ENCODE results near the gene ADD1. TPM values are rescaled to one million over a fixed set of nuclear protein-coding genes. Genes with fewer than 3 reads are reported as not detected.

ADD1 gene
- total and polyA plus RNA-seq, 2 experiments from 2014 or later = 230 to 274 TPM

- Histone ChIP-seq H3K4me3 (no peak overlapping the region), H3K36me3 (no peaks in the 10 kb centered on the region), H3K9me3 (ENCODE audit: low read depth) (no peaks in the 10 kb centered on the region), H3K4me1 (ENCODE audit: low read depth) (peaks cover 9% of the 10 kb centered on the region), H3K27ac (no peak overlapping the region), H3K27me3 (no peaks in the 10 kb centered on the region)
- TF ChIP-seq, protein P1, sequence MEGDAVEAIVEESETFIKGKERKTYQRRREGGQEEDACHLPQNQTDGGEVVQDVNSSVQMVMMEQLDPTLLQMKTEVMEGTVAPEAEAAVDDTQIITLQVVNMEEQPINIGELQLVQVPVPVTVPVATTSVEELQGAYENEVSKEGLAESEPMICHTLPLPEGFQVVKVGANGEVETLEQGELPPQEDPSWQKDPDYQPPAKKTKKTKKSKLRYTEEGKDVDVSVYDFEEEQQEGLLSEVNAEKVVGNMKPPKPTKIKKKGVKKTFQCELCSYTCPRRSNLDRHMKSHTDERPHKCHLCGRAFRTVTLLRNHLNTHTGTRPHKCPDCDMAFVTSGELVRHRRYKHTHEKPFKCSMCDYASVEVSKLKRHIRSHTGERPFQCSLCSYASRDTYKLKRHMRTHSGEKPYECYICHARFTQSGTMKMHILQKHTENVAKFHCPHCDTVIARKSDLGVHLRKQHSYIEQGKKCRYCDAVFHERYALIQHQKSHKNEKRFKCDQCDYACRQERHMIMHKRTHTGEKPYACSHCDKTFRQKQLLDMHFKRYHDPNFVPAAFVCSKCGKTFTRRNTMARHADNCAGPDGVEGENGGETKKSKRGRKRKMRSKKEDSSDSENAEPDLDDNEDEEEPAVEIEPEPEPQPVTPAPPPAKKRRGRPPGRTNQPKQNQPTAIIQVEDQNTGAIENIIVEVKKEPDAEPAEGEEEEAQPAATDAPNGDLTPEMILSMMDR (IDR thresholded peaks at IDR 0.05; ENCODE audit: low read depth, low read length) = no peak
- DNase-seq (ENCODE audit: low read depth in 1 of 2, low spot score in 1 of 2) = no peak
Measured at GRCh38 chr4:2813446-2814405, 29.9 kb upstream of the ADD1 start.

GRCh38 chr4:2814627-2815270 lies 28.9 kb upstream of the ADD1 start:
- no peaks in the 10 kb centered on the region for H3K9me3 ChIP-seq (ENCODE audit: low read depth)
- DNase-seq (ENCODE audit: low read depth in 1 of 2, low spot score in 1 of 2) = no peak
- no peak overlapping the region for H3K27ac ChIP-seq
- peaks cover 9% of the 10 kb centered on the region for H3K4me1 ChIP-seq (ENCODE audit: low read depth)
- H3K4me3 ChIP-seq = no peak overlapping the region
- H3K36me3 ChIP-seq = no peaks in the 10 kb centered on the region
- TF ChIP-seq, protein P1 (IDR thresholded peaks at IDR 0.05; ENCODE audit: low read depth, low read length) = no peak
- no peaks in the 10 kb centered on the region for H3K27me3 ChIP-seq

- Histone ChIP-seq H3K9me3 (ENCODE audit: low read depth) (no peaks in the 10 kb centered on the region), H3K27ac (no peak overlapping the region), H3K4me1 (ENCODE audit: low read depth) (peaks cover 9% of the 10 kb centered on the region), H3K36me3 (no peaks in the 10 kb centered on the region), H3K27me3 (no peaks in the 10 kb centered on the region), H3K4me3 (no peak overlapping the region)
- TF ChIP-seq, protein P1 (IDR thresholded peaks at IDR 0.05; ENCODE audit: low read depth, low read length) = no peak
- DNase-seq (ENCODE audit: low read depth in 1 of 2, low spot score in 1 of 2) = no peak
Measured at GRCh38 chr4:2816401-2816954, 27.2 kb upstream of the ADD1 start.

DNA sequence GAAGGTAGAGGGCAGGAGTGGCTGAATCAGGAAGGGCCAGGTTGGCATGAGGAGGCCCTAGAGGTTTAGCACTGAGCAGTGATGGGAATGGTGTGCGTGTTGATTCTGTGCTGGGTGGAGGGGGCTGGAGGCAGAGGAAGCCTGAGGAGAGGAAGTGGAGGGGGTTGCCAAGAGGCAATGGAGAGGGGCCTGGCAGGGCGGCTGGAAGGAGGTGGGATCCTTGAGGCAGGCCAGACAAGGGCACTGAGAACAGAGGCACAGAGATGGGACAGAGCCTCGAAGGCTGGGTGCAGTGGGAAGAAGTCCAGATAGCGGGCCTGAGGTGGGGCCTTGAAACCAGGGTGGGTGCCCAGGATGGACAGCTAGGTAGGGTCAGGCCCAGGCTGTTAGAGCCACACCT lies 26.5 kb upstream of the ADD1 start:
- TF ChIP-seq, protein P1 (IDR thresholded peaks at IDR 0.05; ENCODE audit: low read depth, low read length) = no peak
- Histone ChIP-seq H3K9me3 (ENCODE audit: low read depth) (no peaks in the 10 kb centered on the region), H3K36me3 (no peaks in the 10 kb centered on the region), H3K27me3 (no peaks in the 10 kb centered on the region), H3K27ac (no peak overlapping the region), H3K4me3 (no peak overlapping the region), H3K4me1 (ENCODE audit: low read depth) (peaks cover 5% of the 10 kb centered on the region)
- DNase-seq (ENCODE audit: low read depth in 1 of 2, low spot score in 1 of 2) = no peak

- H3K36me3 ChIP-seq = no peaks in the 10 kb centered on the region
- H3K27me3 ChIP-seq = no peaks in the 10 kb centered on the region
- no peaks in the 10 kb centered on the region for H3K4me1 ChIP-seq (ENCODE audit: low read depth)
- TF ChIP-seq, protein P1 (IDR thresholded peaks at IDR 0.05; ENCODE audit: low read depth, low read length) = no peak
- peak overlapping the region; percentile 51 for H3K4me3 ChIP-seq
- H3K27ac ChIP-seq = no peak overlapping the region
- peak; percentile 15 to 64 for DNase-seq (ENCODE audit: low read depth in 1 of 2, low spot score in 1 of 2)
- H3K9me3 ChIP-seq (ENCODE audit: low read depth) = no peaks in the 10 kb centered on the region
Measured at GRCh38 chr4:2817701-2818350, 25.8 kb upstream of the ADD1 start.
